WTC11 (cell line): Measurements from ENCODE around the gene CHRNB1. TPM values are rescaled to one million over a fixed set of nuclear protein-coding genes. Genes with fewer than 3 reads are reported as not detected.
A peak's percentile ranks its signal among the peaks of the same experiment; 100 is the strongest.

ENCODE experiments used
- ATF1 ChIP-seq: sonication (generic); formaldehyde crosslinking; IDR thresholded peaks from 2 replicates; pipeline ENCODE4 v1.8.1; 2023; ENCODE audit warnings: mild to moderate bottlenecking, moderate library complexity, missing genetic modification reagents
- CBFB ChIP-seq: sonication (generic); formaldehyde crosslinking; IDR thresholded peaks from 2 replicates; pipeline ENCODE4 v1.8.1; 2022; ENCODE audit warnings: mild to moderate bottlenecking, low read depth, missing genetic modification reagents
- MXD4 ChIP-seq: fragments of 250-450 bp; sonication (Bioruptor Pico); IDR thresholded peaks from 2 replicates; pipeline ENCODE4 v1.8.0; 2021; ENCODE audit warnings: mild to moderate bottlenecking, moderate library complexity, borderline replicate concordance
- NFE2L1 ChIP-seq: sonication (generic); formaldehyde crosslinking; IDR thresholded peaks from 2 replicates; pipeline ENCODE4 v1.8.1; 2023; ENCODE audit warnings: missing genetic modification reagents
- PRRX2 ChIP-seq: fragments of 250-450 bp; sonication (Bioruptor Pico); IDR thresholded peaks from 2 replicates; pipeline ENCODE4 v1.8.0; 2021; ENCODE audit warnings: mild to moderate bottlenecking
- SMAD3 ChIP-seq: sonication (generic); formaldehyde crosslinking; IDR thresholded peaks from 2 replicates; pipeline ENCODE4 v1.8.0; 2022; ENCODE audit warnings: missing genetic modification reagents, mild to moderate bottlenecking, borderline replicate concordance
- SOX15 ChIP-seq: fragments of 250-450 bp; sonication (Bioruptor Pico); IDR thresholded peaks from 2 replicates; pipeline ENCODE4 v1.9.0; 2021; ENCODE audit warnings: mild to moderate bottlenecking
- SP1 ChIP-seq: sonication (generic); formaldehyde crosslinking; conservative IDR thresholded peaks from 2 replicates; pipeline ENCODE4 v1.8.1; 2022; ENCODE audit warnings: missing genetic modification reagents
- TEAD4 ChIP-seq: sonication (generic); formaldehyde crosslinking; IDR thresholded peaks from 2 replicates; pipeline ENCODE4 v1.8.0; 2022; ENCODE audit warnings: mild to moderate bottlenecking, missing genetic modification reagents
- TP53 ChIP-seq: sonication (generic); formaldehyde crosslinking; IDR thresholded peaks from 2 replicates; pipeline ENCODE4 v1.8.1; 2023; ENCODE audit warnings: mild to moderate bottlenecking, missing genetic modification reagents
- ZBTB21 ChIP-seq: sonication (generic); formaldehyde crosslinking; IDR thresholded peaks from 2 replicates; pipeline ENCODE4 v1.8.1; 2023; ENCODE audit warnings: mild to moderate bottlenecking, missing genetic modification reagents, borderline replicate concordance
- ZNF138 ChIP-seq: sonication (generic); formaldehyde crosslinking; conservative IDR thresholded peaks from 2 replicates; pipeline ENCODE4 v1.8.1; 2022; ENCODE audit warnings: mild to moderate bottlenecking, moderate library complexity, missing genetic modification reagents
- ZNF263 ChIP-seq: sonication (generic); formaldehyde crosslinking; IDR thresholded peaks from 2 replicates; pipeline ENCODE4 v1.8.1; 2022; ENCODE audit warnings: low read depth, mild to moderate bottlenecking, moderate library complexity, missing genetic modification reagents
- ZNF416 ChIP-seq: fragments of 250-450 bp; sonication (Bioruptor Pico); IDR thresholded peaks from 2 replicates; pipeline ENCODE4 v1.9.0; 2021; ENCODE audit warnings: mild to moderate bottlenecking, inconsistent platforms
- total RNA-seq: library from RNA; stranded (reverse); gene quantifications from 3 replicates; pipeline ENCODE4 v1.2.3, GENCODE V29; 2021
- TF ChIP-seq, protein P1 (sequence below): sonication (generic); formaldehyde crosslinking; IDR thresholded peaks from 2 replicates; pipeline ENCODE4 v1.8.1; 2023; ENCODE audit warnings: mild to moderate bottlenecking, missing genetic modification reagents, borderline replicate concordance
- TF ChIP-seq, protein P2 (sequence below): sonication (generic); formaldehyde crosslinking; IDR thresholded peaks from 2 replicates; pipeline ENCODE4 v1.8.1; 2022; ENCODE audit warnings: mild to moderate bottlenecking, moderate library complexity, missing genetic modification reagents
- TF ChIP-seq, protein P3 (sequence below): fragments of 250-450 bp; sonication (Bioruptor Pico); IDR thresholded peaks from 2 replicates; pipeline ENCODE4 v1.9.0; 2021; ENCODE audit warnings: mild to moderate bottlenecking
- TF ChIP-seq, protein P4 (sequence below): fragments of 250-450 bp; sonication (Bioruptor Pico); IDR thresholded peaks from 2 replicates; pipeline ENCODE4 v1.9.0; 2021; ENCODE audit warnings: mild to moderate bottlenecking
- TF ChIP-seq, protein P5 (sequence below): sonication (generic); formaldehyde crosslinking; IDR thresholded peaks from 2 replicates; pipeline ENCODE4 v1.8.0; 2022; ENCODE audit warnings: mild to moderate bottlenecking, missing genetic modification reagents
- TF ChIP-seq, protein P6 (sequence below): sonication (generic); formaldehyde crosslinking; conservative IDR thresholded peaks from 2 replicates; pipeline ENCODE4 v1.8.1; 2023; ENCODE audit warnings: mild to moderate bottlenecking, low read depth, missing genetic modification reagents, moderate library complexity
- TF ChIP-seq, protein P7 (sequence below): sonication (generic); formaldehyde crosslinking; IDR thresholded peaks from 2 replicates; pipeline ENCODE4 v1.8.1; 2022; ENCODE audit warnings: mild to moderate bottlenecking, missing genetic modification reagents, moderate library complexity, borderline replicate concordance
- TF ChIP-seq, protein P8 (sequence below): sonication (generic); formaldehyde crosslinking; IDR thresholded peaks from 2 replicates; pipeline ENCODE4 v1.8.1; 2023; ENCODE audit warnings: mild to moderate bottlenecking, missing genetic modification reagents, moderate library complexity
- TF ChIP-seq, protein P9 (sequence below): fragments of 250-450 bp; sonication (Bioruptor Pico); IDR thresholded peaks from 2 replicates; pipeline ENCODE4 v1.9.0; 2021; ENCODE audit warnings: moderate library complexity, mild to moderate bottlenecking, inconsistent platforms, borderline replicate concordance

Gene CHRNB1
- total RNA-seq, 1 experiment from 2014 or later = 16.0 TPM

DNA sequence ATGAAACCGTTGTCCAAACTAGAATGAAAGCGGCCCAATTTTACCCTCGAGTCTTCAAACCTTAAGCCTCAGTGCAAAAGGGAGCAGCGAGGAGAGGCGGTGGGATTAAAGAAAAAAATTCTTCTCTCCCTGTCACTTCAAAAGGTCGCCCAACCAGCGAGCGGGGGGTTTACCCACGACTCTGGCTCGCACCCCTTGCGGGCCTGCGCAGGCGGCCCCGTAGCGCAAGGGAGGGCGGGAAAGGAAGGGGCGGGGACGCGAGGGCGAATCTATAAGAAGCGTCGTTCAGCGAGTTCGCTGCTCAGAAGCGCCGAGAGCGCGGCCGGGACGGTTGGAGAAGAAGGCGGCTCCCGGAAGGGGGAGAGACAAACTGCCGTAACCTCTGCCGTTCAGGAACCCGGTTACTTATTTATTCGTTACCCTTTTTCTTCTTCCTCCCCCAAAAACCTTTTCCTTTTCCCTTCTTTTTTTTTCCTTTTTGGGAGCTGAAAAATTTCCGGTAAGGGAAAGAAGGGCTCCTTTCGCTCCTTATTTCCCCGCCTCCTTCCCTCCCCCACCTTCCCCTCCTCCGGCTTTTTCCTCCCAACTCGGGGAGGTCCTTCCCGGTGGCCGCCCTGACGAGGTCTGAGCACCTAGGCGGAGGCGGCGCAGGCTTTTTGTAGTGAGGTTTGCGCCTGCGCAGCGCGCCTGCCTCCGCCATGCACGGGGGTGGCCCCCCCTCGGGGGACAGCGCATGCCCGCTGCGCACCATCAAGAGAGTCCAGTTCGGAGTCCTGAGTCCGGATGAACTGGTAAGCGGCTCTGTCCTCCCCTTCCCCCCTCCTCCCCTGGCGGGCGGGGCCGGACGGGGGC is 39.4 kb downstream of the CHRNB1 start, which contains the start of gene POLR2A (continued):
- TF ChIP-seq, protein P1, sequence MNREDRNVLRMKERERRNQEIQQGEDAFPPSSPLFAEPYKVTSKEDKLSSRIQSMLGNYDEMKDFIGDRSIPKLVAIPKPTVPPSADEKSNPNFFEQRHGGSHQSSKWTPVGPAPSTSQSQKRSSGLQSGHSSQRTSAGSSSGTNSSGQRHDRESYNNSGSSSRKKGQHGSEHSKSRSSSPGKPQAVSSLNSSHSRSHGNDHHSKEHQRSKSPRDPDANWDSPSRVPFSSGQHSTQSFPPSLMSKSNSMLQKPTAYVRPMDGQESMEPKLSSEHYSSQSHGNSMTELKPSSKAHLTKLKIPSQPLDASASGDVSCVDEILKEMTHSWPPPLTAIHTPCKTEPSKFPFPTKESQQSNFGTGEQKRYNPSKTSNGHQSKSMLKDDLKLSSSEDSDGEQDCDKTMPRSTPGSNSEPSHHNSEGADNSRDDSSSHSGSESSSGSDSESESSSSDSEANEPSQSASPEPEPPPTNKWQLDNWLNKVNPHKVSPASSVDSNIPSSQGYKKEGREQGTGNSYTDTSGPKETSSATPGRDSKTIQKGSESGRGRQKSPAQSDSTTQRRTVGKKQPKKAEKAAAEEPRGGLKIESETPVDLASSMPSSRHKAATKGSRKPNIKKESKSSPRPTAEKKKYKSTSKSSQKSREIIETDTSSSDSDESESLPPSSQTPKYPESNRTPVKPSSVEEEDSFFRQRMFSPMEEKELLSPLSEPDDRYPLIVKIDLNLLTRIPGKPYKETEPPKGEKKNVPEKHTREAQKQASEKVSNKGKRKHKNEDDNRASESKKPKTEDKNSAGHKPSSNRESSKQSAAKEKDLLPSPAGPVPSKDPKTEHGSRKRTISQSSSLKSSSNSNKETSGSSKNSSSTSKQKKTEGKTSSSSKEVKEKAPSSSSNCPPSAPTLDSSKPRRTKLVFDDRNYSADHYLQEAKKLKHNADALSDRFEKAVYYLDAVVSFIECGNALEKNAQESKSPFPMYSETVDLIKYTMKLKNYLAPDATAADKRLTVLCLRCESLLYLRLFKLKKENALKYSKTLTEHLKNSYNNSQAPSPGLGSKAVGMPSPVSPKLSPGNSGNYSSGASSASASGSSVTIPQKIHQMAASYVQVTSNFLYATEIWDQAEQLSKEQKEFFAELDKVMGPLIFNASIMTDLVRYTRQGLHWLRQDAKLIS (CRISPR knock-in tag) = peak; percentile 84; the same call in 1 of the 2 replicates
- TF ChIP-seq ZNF138 (no peak), SMAD3 (CRISPR knock-in tag) (peak; percentile 62; the same call in 1 of the 2 replicates), ATF1 (CRISPR knock-in tag) (peak; percentile 60; the same call in 1 of the 2 replicates), TEAD4 (CRISPR knock-in tag) (peak; percentile 43; the same call in 1 of the 2 replicates), TP53 (CRISPR knock-in tag) (0 out of 2 replicates have a peak, but pooled peaks have one; percentile 45), SP1 (peak; percentile 91), ZNF263 (peak; percentile 34; the same call in 1 of the 2 replicates), SOX15 (CRISPR knock-in tag) (peak; percentile 79), MXD4 (CRISPR knock-in tag) (no peak), ZNF416 (CRISPR knock-in tag) (peak; percentile 96), CBFB (CRISPR knock-in tag) (peak; percentile 89; the same call in 1 of the 2 replicates), ZBTB21 (peak; percentile 69; the same call in 1 of the 2 replicates), NFE2L1 (CRISPR knock-in tag) (peak; percentile 85; the same call in 1 of the 2 replicates), PRRX2 (CRISPR knock-in tag) (0 out of 2 replicates have a peak, but pooled peaks have one; percentile 61)
- TF ChIP-seq, protein P2, sequence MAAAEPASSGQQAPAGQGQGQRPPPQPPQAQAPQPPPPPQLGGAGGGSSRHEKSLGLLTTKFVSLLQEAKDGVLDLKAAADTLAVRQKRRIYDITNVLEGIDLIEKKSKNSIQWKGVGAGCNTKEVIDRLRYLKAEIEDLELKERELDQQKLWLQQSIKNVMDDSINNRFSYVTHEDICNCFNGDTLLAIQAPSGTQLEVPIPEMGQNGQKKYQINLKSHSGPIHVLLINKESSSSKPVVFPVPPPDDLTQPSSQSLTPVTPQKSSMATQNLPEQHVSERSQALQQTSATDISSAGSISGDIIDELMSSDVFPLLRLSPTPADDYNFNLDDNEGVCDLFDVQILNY (CRISPR knock-in tag) = peak; percentile 93
- TF ChIP-seq, protein P3, sequence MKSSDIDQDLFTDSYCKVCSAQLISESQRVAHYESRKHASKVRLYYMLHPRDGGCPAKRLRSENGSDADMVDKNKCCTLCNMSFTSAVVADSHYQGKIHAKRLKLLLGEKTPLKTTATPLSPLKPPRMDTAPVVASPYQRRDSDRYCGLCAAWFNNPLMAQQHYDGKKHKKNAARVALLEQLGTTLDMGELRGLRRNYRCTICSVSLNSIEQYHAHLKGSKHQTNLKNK (CRISPR knock-in tag) = peak; percentile 96
- TF ChIP-seq, protein P4, sequence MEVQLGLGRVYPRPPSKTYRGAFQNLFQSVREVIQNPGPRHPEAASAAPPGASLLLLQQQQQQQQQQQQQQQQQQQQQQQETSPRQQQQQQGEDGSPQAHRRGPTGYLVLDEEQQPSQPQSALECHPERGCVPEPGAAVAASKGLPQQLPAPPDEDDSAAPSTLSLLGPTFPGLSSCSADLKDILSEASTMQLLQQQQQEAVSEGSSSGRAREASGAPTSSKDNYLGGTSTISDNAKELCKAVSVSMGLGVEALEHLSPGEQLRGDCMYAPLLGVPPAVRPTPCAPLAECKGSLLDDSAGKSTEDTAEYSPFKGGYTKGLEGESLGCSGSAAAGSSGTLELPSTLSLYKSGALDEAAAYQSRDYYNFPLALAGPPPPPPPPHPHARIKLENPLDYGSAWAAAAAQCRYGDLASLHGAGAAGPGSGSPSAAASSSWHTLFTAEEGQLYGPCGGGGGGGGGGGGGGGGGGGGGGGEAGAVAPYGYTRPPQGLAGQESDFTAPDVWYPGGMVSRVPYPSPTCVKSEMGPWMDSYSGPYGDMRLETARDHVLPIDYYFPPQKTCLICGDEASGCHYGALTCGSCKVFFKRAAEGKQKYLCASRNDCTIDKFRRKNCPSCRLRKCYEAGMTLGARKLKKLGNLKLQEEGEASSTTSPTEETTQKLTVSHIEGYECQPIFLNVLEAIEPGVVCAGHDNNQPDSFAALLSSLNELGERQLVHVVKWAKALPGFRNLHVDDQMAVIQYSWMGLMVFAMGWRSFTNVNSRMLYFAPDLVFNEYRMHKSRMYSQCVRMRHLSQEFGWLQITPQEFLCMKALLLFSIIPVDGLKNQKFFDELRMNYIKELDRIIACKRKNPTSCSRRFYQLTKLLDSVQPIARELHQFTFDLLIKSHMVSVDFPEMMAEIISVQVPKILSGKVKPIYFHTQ (CRISPR knock-in tag) = peak; percentile 92
- TF ChIP-seq, protein P5, sequence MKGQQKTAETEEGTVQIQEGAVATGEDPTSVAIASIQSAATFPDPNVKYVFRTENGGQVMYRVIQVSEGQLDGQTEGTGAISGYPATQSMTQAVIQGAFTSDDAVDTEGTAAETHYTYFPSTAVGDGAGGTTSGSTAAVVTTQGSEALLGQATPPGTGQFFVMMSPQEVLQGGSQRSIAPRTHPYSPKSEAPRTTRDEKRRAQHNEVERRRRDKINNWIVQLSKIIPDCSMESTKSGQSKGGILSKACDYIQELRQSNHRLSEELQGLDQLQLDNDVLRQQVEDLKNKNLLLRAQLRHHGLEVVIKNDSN (CRISPR knock-in tag) = peak; percentile 57
- TF ChIP-seq, protein P6, sequence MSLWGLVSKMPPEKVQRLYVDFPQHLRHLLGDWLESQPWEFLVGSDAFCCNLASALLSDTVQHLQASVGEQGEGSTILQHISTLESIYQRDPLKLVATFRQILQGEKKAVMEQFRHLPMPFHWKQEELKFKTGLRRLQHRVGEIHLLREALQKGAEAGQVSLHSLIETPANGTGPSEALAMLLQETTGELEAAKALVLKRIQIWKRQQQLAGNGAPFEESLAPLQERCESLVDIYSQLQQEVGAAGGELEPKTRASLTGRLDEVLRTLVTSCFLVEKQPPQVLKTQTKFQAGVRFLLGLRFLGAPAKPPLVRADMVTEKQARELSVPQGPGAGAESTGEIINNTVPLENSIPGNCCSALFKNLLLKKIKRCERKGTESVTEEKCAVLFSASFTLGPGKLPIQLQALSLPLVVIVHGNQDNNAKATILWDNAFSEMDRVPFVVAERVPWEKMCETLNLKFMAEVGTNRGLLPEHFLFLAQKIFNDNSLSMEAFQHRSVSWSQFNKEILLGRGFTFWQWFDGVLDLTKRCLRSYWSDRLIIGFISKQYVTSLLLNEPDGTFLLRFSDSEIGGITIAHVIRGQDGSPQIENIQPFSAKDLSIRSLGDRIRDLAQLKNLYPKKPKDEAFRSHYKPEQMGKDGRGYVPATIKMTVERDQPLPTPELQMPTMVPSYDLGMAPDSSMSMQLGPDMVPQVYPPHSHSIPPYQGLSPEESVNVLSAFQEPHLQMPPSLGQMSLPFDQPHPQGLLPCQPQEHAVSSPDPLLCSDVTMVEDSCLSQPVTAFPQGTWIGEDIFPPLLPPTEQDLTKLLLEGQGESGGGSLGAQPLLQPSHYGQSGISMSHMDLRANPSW = no peak
- TF ChIP-seq, protein P7, sequence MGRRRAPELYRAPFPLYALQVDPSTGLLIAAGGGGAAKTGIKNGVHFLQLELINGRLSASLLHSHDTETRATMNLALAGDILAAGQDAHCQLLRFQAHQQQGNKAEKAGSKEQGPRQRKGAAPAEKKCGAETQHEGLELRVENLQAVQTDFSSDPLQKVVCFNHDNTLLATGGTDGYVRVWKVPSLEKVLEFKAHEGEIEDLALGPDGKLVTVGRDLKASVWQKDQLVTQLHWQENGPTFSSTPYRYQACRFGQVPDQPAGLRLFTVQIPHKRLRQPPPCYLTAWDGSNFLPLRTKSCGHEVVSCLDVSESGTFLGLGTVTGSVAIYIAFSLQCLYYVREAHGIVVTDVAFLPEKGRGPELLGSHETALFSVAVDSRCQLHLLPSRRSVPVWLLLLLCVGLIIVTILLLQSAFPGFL (CRISPR knock-in tag) = no peak
- TF ChIP-seq, protein P8, sequence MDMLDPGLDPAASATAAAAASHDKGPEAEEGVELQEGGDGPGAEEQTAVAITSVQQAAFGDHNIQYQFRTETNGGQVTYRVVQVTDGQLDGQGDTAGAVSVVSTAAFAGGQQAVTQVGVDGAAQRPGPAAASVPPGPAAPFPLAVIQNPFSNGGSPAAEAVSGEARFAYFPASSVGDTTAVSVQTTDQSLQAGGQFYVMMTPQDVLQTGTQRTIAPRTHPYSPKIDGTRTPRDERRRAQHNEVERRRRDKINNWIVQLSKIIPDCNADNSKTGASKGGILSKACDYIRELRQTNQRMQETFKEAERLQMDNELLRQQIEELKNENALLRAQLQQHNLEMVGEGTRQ (CRISPR knock-in tag) = no peak
- TF ChIP-seq, protein P9, sequence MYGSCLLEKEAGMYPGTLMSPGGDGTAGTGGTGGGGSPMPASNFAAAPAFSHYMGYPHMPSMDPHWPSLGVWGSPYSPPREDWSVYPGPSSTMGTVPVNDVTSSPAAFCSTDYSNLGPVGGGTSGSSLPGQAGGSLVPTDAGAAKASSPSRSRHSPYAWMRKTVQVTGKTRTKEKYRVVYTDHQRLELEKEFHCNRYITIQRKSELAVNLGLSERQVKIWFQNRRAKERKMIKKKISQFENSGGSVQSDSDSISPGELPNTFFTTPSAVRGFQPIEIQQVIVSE (CRISPR knock-in tag) = 0 out of 2 replicates have a peak, but pooled peaks have one; percentile 65
